Measurements from ENCODE around the gene TTC4. TPM values are rescaled to one million over a fixed set of nuclear protein-coding genes. Genes with fewer than 3 reads are reported as not detected.

The TTC4 gene
- total RNA-seq, 1 experiment from 2014 or later, result 26.3 TPM

GRCh38 chr1:54697896-54698295, 17.8 kb upstream of the TTC4 start:
- ATAC-seq (no peak), DNase-seq (ENCODE audit: low read depth, low spot score) (no peak)
- ChIA-PET CTCF (no interaction called here), POLR2A (no interaction called here), RAD21 (ENCODE audit: low non-redundant PET in 1 of 2, low total read pairs in 2 of 2, uncharacterized antibody in 2 of 2, unreplicated experiment in 2 of 2) (no interaction called here)
- H3K27ac ChIP-seq (ENCODE audit: low read depth, low read length), result no peak overlapping the region
- H3K4me3 ChIP-seq (replicated peaks in 1 of 2; ENCODE audit: low read depth in 1 of 2, low read length in 2 of 2), result no peak overlapping the region
- H3K27me3 ChIP-seq (ENCODE audit: insufficient read depth, low read length), result 0 out of 2 replicates have a peak, but pooled peaks cover under 1% of the 10 kb centered on the region
- no peak overlapping the region for H2AFZ ChIP-seq (ENCODE audit: low read depth, low read length, poor library complexity, severe bottlenecking)
- H3K9ac ChIP-seq (ENCODE audit: low read length), result no peak overlapping the region
- no peaks in the 10 kb centered on the region for H3K4me1 ChIP-seq (ENCODE audit: control insufficient read depth in 1 of 2, insufficient read depth in 2 of 2, low read length in 2 of 2)
- H3K9me2 ChIP-seq (ENCODE audit: insufficient read depth), result no peaks in the 10 kb centered on the region
- no peak overlapping the region for H3K4me2 ChIP-seq (ENCODE audit: low read length)
- TF ChIP-seq EGR1 (IDR thresholded peaks at IDR 0.05; ENCODE audit: low read depth) (no peak), SRF (IDR thresholded peaks at IDR 0.05; ENCODE audit: low read depth) (no peak), CBX3 (IDR thresholded peaks at IDR 0.05; ENCODE audit: low read depth) (no peak), FOSL1 (IDR thresholded peaks at IDR 0.05; ENCODE audit: low read depth) (no peak), POLR2A (IDR thresholded peaks at IDR 0.05; ENCODE audit: borderline replicate concordance, extremely low read depth, insufficient read depth, insufficient read length) (no peak), ELF1 (IDR thresholded peaks at IDR 0.05; ENCODE audit: borderline replicate concordance, low read depth) (no peak)
- no peaks in the 10 kb centered on the region for H4K20me1 ChIP-seq (ENCODE audit: insufficient read depth)
- BruUV-seq (replicated peaks), result no TSS peak
- H3K9me3 ChIP-seq (ENCODE audit: control insufficient read depth in 1 of 2, insufficient read depth in 1 of 2, low read depth in 1 of 2, low read length in 2 of 2), result no peaks in the 10 kb centered on the region
- intact Hi-C loops (cut with micrococcal nuclease), result no loop called here
- no peaks in the 10 kb centered on the region for H3K79me2 ChIP-seq (ENCODE audit: insufficient read depth, low read length)
- no peaks in the 10 kb centered on the region for H3K36me3 ChIP-seq (ENCODE audit: control insufficient read depth in 1 of 2, insufficient read depth in 2 of 2, low read length in 2 of 2)

DNA sequence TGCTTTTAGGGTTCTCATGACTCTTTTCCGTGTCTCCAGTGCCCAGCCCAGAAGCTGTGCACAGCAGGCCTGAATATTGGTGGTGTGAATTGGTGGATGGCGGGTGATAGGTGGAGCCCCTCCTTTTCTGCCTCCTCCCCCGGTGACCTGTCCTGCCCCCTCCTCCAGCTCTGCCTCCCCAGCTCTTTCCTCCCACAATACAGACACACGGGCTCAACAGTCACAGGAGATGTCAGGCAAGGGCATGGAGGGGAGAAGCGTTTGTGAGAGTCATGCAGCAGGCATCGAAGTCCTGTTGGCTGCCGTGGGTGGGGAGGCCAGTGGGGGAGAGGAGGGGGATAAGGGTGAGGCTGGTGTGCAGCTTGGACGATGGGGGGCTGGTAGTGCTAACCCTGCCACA, 17.3 kb upstream of the TTC4 start:
- no peak for TF ChIP-seq POLR2A (IDR thresholded peaks at IDR 0.05; ENCODE audit: borderline replicate concordance, extremely low read depth, insufficient read depth, insufficient read length)
- TF ChIP-seq SIN3A (IDR thresholded peaks at IDR 0.05; ENCODE audit: low read depth), result no peak
- TF ChIP-seq FOSL1 (IDR thresholded peaks at IDR 0.05; ENCODE audit: low read depth), result no peak
- no peak for TF ChIP-seq CBX3 (IDR thresholded peaks at IDR 0.05; ENCODE audit: low read depth)
- no peak for TF ChIP-seq ZBTB33 (IDR thresholded peaks at IDR 0.05; ENCODE audit: extremely low read depth, insufficient replicate concordance, low read length)
- TF ChIP-seq EGR1 (IDR thresholded peaks at IDR 0.05; ENCODE audit: low read depth), result no peak
- no peak for TF ChIP-seq RAD21 (IDR thresholded peaks at IDR 0.05; ENCODE audit: low read depth)
- TF ChIP-seq POLR2AphosphoS5 (IDR thresholded peaks at IDR 0.05; ENCODE audit: low read depth, low read length), result no peak
- TF ChIP-seq EZH2phosphoT487 (IDR thresholded peaks at IDR 0.05; ENCODE audit: borderline replicate concordance), result no peak
- TF ChIP-seq, protein P1, sequence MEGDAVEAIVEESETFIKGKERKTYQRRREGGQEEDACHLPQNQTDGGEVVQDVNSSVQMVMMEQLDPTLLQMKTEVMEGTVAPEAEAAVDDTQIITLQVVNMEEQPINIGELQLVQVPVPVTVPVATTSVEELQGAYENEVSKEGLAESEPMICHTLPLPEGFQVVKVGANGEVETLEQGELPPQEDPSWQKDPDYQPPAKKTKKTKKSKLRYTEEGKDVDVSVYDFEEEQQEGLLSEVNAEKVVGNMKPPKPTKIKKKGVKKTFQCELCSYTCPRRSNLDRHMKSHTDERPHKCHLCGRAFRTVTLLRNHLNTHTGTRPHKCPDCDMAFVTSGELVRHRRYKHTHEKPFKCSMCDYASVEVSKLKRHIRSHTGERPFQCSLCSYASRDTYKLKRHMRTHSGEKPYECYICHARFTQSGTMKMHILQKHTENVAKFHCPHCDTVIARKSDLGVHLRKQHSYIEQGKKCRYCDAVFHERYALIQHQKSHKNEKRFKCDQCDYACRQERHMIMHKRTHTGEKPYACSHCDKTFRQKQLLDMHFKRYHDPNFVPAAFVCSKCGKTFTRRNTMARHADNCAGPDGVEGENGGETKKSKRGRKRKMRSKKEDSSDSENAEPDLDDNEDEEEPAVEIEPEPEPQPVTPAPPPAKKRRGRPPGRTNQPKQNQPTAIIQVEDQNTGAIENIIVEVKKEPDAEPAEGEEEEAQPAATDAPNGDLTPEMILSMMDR (IDR thresholded peaks at IDR 0.05 in 2 of 3, conservative IDR thresholded peaks at IDR 0.05 in 1 of 3; ENCODE audit: borderline replicate concordance in 1 of 3, insufficient read depth in 1 of 3, low read depth in 2 of 3, low read length in 2 of 3), result no peak
- no peak for TF ChIP-seq CEBPB (IDR thresholded peaks at IDR 0.05; ENCODE audit: low read depth)
- Histone ChIP-seq H3K9me2 (ENCODE audit: insufficient read depth) (no peaks in the 10 kb centered on the region), H3K4me3 (replicated peaks in 1 of 2; ENCODE audit: low read depth in 1 of 2, low read length in 2 of 2) (no peak overlapping the region), H4K20me1 (ENCODE audit: insufficient read depth) (no peaks in the 10 kb centered on the region), H3K4me2 (ENCODE audit: low read length) (no peak overlapping the region), H3K4me1 (ENCODE audit: control insufficient read depth in 1 of 2, insufficient read depth in 2 of 2, low read length in 2 of 2) (no peaks in the 10 kb centered on the region), H3K27me3 (ENCODE audit: insufficient read depth, low read length) (0 out of 2 replicates have a peak, but pooled peaks cover 5% of the 10 kb centered on the region), H3K36me3 (ENCODE audit: control insufficient read depth in 1 of 2, insufficient read depth in 2 of 2, low read length in 2 of 2) (no peaks in the 10 kb centered on the region), H3K79me2 (ENCODE audit: insufficient read depth, low read length) (no peaks in the 10 kb centered on the region), H3K9ac (ENCODE audit: low read length) (no peak overlapping the region), H2AFZ (ENCODE audit: low read depth, low read length, poor library complexity, severe bottlenecking) (no peak overlapping the region), H3K9me3 (ENCODE audit: control insufficient read depth in 1 of 2, insufficient read depth in 1 of 2, low read depth in 1 of 2, low read length in 2 of 2) (no peaks in the 10 kb centered on the region), H3K27ac (ENCODE audit: low read depth, low read length) (no peak overlapping the region)
- ATAC-seq (no peak), DNase-seq (ENCODE audit: low read depth, low spot score) (no peak)
- ChIA-PET POLR2A (no interaction called here), RAD21 (ENCODE audit: low non-redundant PET in 1 of 2, low total read pairs in 2 of 2, uncharacterized antibody in 2 of 2, unreplicated experiment in 2 of 2) (no interaction called here), CTCF (no interaction called here)
- intact Hi-C loops (cut with micrococcal nuclease), result no loop called here
- BruUV-seq (replicated peaks), result no TSS peak

Measured in HCT116 (cell line).